GM19025 (cell line): ENCODE data around the gene OR52K2.
"Not testable (repeated sequence)": the region's sequence is repeated elsewhere in the genome, so short reads cannot be mapped to it uniquely, and the experiment has no call there.

Source experiments
- ATAC-seq: cut with Tn5 transposase; IDR thresholded peaks from one replicate; pipeline ENCODE4 v1.9.1; 2021; ENCODE audit warnings: mild to moderate bottlenecking, low read depth, moderate library complexity; ENCODE audit not compliant: unreplicated experiment

Gene OR52K2

DNA sequence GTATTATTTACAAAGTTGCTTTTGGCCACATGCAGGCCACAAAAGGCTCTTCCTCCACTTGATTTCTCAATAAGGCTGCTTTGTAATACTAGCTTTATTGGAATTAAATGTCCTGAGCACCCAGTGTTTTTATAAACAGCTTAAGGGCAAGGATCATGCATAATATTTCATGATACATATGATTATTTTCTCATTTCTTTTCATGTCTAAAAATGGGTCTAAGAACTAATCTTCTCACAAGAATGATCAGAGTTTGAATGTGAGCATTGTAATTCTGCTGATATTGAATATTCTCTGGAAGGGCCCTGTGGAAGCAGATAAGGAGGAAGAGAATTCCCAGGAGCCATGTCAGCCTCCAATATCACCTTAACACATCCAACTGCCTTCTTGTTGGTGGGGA is at the start of gene OR52K2:
Gene OR52K2, plus strand, starts transcription at position 301 of the 400 bp plus-strand sequence. Its CDS starts 45 bp downstream, at position 346.
- ATAC-seq = no peak

DNA sequence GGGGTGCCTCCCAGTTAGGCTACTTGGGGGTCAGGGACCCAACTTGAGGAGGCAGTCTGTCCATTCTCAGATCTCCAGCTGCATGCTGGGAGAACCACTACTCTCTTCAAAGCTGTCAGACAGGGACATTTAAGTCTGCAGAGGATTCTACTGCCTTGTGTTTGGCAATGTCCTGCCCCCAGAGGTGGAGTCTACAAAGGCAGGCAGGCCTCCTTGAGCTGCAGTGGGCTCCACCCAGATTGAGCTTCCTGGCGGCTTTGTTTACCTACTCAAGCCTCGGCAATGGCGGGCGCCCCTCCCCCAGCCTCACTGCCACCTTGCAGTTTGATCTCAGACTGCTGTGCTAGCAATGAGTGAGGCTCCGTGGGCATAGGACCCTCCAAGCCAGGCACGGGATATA is 42.9 kb upstream of the OR52K2 start:
- ATAC-seq = not testable (repeated sequence)

DNA sequence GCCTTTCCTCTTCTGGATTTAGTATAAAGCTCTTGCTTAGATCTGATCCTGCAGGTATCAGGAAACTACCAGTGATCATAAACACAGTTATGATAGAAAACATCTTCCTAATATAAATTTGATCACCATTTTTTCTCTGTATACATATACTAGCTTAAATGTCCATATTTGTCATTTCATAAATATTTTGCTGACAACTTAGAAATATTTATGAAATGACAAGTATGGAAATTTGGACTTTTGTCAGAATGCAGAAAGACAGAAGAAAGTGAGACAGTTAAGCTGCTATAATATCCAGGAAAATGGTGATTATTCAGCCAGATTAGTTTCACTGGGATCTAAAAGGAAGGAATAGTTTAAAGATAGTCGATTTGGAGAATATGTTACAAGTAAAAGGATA is 32.8 kb upstream of the OR52K2 start:
- ATAC-seq = no peak

DNA sequence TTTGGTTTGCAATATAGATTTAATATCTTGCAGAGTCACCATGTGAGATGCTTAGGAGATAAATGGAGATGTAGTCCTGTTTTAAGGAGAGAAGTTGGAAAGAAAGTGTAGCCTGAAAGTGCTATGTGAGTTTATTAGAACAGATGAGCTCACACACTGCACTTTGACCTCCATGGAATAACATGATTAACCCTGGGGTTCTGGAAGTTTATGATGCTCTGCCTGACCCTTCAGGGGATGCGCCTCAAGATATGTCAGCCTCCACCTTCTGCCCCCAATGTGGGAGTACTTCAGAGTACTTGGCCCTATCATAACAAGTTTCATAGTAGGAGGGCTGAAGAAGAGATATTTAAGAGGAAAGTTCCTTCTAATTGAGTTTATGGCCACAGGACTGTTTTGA is 32.3 kb upstream of the OR52K2 start:
- ATAC-seq = no peak

DNA sequence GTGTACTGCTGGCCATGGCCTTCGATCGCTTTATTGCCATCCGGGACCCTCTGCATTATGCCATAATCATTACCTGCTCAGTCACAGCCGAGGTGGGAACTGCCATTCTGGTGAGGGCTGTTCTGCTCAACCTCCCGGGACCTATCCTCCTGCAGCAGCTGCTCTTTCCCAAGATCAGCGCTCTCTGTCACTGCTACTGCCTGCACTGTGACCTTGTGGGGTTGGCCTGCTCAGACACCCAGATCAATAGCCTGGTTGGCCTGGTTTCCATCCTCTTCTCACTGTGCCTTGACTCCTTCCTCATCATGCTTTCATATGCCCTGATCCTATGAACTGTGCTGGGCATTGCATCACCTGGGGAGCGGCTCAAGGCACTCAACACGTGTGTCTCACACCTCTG is 30.7 kb upstream of the OR52K2 start:
- no peak for ATAC-seq

DNA sequence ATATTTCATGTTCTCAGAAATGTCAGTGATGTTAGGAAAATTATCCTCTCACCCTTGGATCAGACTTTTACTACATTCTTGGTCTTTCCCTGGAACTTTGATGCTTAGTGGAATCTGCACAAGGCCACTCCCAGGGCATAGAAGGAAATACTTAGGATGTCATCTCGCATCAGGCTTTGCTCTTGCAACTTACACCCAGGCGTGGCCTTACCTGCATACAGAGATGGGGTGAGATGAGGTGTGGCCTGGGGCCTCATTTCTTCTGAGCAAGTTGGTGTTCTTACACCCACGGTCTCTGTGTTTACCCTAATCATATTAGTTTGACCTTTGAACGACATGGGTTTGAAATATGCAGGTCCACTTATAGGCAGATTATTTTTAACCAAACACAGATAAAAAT is 19.0 kb upstream of the OR52K2 start:
- ATAC-seq = no peak

DNA sequence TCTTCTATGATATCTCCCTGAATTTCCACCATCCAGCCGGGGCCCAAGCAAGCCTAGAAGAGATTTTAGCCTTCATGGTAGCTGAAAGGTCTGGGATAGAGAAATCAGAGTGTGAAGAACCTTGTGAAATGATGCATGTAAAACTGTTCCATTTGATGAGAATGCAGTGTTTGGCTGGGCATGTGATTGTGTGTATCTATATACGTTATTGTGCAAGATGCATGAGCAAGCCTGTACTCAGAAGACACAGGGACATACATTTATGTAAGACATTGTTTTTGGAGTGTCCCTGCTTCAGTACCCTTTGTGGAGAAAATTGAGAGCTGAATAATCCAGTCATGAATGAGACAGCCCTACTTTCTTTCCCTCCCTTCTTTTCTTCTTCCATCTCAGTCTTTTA is 15.2 kb upstream of the OR52K2 start:
- no peak for ATAC-seq

DNA sequence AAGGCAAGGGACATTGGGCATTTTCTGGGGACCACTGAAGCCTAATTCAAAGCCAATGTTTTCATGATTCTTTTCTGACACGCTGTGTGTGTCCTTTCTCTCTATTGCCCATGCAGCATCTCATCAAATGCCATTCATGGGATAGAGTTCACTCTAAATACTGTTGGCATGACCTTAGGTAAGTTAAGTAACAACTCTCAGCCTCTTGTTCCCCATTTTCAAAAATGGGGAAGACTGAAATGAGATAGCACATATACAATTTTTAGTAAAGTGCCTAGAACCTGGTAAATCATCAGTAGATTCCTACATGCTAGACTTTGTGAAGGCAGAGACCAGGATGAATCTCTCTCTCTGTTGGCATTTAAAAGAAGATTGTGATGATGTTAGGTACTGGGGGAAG is 12.7 kb upstream of the OR52K2 start:
- no peak for ATAC-seq

DNA sequence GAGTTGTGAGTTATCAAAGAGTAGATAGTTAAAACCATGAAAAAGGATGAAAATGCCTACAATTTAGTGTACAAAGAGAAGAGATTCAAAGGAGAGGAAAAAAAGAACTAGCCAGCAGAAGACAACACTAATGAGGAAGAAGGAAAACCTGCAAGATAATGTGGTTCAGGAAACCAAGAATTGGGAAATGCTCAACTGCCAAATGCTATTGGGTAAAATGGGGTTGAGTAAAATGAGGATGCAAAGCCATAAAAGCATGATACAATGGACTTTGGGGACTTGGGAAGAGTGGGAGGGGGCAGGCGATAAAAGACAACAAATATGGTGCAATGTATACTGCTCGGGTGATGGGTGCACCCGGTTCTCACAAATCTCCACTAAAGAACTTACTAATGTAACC is 7.6 kb upstream of the OR52K2 start:
- ATAC-seq = no peak

DNA sequence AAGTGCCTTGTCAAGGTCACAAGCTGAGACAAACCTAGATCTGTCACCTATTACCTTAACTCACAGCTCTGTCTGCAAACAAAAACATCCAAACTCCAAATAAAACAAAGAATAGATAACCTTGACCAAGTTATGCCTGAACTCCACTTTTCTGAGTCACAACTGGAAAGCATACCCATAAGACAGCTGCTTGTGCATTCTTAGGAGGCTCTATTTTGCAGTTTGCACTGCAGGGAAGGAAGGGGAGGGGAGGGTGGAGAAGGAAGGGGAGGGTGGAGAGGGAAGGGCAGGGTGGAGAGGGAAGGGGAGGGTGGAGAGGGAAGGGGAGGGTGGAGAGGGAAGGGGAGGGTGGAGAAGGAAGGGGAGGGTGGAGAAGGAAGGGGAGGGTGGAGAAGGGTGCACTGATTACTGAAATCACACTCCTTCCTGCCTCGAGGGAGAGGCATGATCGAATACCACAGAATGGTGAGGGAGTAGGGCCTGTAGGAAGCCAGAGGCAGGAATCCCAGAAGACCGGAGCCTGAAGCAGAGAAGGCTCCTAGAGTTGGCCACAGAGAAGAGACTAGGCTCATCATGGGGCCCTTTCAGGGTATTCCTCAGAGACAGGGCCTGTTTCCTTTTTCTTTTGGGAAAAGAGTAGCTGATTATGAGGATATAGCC is 5.7 kb upstream of the OR52K2 start:
- no peak for ATAC-seq

DNA sequence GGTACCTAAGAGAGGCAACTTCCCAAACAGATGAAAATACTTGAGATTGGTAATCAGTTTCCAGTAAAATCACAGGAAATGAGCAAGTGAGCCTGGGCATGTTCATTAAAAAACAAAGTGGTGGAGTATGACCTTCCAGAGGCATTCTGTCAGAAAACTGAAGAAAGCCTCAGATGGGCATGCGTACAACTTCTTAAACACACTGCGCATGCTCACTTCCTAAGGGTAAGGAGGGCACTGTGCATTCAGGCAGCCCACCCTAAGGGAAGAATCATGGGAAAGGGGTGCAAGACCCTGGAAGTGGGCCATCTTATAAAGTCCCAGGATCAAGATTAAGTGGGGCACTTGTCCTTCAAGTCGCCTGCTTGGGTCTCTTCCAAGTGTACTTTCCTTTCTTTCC is 4.0 kb downstream of the OR52K2 start:
- no peak for ATAC-seq

DNA sequence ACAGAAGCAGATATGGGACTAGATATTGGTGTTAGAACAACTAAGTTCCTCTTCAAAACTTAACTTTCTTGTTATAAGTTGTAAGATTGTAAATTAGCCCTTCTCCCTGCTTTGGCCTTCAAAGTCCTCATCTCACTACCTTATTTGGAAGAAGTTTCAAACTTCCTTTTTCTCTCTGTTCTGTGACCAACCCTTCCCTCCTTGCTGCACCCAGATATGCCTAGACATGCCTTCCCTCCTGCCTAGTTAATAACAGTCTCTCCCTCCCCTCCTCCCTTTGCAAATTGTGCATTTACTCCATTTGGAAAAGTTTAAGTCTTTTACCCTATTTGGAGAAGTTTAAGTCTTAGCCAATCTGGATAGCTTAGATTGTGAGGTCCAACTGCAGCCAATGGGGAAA is 4.9 kb downstream of the OR52K2 start:
- ATAC-seq = no peak

DNA sequence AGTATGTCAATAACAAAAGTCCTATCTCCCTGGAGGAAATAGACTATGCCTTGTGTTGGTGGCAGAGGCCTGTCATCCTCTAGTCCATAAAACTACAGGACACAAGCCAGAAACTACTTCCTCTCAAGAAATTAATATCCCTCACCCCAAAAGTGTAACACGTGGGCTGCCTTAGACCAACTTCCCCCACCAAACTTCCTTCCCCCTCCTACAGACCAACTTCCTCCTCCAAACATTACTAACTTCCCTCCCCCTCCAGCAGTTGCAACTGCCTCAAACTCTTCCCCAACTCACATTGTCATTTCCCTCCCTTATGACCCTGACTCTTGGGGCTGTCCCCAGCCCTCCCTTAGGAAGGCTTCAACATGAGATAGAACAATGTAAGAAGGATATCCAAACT is 6.3 kb downstream of the OR52K2 start:
- no peak for ATAC-seq

DNA sequence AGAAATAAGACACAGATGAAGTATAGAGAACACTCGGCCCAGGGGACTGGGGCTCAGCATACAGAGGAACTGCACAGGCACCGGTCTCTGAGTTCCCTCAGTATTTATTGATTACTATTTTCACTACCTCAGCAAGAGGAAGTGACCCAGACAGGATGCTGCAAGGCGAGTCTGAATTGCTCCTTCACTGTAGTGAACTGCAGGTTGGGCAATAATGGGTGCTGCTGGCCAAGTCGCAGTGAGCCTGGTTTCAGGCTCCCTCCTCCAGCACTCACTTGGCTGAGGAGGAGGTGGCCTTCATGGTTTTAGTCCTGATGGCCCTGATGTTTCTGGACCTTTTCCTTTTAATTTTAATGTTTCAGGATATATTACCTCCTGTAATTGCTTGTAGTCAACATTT is 10.4 kb downstream of the OR52K2 start:
- no peak for ATAC-seq

DNA sequence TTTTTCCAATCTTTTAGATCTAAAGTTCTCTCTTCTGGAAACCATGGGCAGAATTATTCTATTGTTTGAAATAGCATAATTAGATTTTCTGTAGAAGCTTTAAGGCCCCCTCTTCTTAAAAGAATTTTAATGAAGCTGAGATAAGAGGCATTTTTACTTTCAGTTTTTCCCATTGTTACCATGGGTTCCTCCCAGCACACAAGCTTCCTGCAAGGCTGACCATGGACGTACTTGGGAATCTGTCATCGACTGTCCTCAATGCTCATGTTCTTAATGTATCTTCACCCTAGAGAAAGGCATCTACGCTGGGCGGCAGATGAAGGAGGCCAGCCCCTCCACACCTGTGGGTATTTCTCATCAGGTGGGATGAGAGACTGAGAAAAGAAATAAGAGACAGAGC is 11.1 kb downstream of the OR52K2 start:
- ATAC-seq = no peak

DNA sequence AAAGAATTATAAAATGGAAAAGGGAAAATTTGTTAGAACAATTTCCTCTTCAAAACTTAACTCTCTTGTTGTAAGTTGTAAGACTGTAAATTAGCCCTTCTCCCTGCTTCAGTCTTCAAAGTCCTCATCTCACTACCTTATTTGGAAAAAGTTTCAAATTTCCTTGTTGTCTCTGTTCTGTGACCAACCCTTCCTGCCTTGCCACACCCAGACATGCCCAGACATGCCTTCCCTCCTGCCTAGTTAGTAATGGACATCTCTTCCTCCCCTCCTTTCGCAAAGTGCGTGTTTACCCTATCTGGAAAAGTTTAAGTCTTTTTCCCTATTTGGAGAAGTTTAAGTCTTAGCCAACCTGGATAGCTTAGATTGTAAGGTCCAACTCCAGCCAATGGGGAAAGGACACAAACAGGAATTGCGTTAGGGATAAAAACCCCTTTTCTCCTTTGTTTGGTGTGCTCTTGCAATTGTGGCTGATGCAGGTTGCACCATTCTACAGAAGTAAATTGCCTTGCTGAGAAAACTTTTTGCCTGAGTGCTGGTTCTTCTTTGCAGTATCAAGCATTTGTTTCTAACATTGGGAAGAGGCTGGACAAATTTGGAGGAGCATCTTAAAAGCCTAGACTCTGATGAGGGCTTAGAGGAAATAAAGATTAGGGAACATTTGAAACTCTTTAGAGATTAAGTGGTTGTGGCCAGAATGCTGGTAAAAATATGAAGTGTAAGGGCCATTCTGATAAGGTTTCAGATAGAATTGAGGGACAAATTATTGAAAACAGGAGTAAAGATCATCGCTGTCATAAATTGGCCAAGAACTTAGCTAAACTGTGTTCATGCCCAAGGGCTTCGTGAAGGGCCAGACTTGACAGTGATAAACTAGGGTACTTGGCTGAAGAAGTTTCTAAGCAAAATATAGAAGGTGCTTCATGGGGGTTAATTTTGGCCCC is 15.4 kb downstream of the OR52K2 start:
- ATAC-seq = no peak

DNA sequence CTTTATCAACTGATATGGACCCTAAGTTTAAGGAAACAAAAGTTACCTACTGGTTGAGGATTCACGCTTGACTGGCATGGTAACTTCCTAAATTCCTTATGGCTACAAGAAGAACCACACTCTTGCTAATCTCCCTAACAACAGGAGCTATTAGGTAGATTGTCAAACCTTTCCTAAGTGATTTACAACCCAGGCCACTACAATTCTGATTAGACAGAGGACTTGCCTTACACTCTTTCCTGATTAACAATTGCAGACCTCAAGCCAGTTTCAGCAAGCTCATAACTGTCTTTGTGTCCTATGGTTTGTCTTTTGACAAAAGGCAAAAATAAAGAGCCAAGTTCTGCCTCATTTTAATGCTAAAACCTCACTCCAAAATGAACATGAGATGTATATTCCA is 16.3 kb downstream of the OR52K2 start:
- no peak for ATAC-seq

DNA sequence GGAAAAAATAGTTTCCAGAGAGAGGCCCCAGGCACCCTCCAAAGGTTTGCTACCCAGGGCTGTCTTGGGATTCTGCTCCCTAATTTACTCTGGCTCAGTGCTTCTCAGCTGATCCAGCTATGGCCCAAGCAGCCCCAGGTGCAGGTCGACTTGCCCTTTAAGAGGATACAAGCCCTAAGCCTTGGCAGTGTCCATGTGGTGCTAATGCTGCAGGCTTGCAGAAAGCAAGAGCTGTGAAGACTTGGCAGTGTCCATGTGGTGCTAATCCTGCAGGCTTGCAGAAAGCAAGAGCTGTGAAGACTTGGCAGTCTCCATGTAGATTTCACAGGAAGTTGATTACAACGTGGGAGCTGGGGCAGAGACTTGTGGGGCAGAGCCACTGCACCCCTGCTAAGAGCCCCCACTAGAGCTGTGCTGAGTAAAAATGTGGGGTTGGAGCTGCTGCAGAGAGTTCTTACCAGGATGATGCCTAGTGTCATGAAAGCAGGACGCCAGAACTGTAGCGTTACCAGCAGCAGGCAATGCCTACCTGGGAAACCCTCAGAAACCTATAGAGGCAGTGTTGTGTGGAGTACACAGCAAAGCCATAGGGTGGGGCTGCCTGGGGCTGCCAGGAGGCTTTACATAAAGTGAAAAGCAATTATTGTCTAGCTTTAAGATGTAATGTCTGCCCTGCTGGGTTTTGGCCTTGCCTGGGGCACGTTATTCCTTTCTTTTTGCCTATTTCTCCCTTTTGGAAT is 17.2 kb downstream of the OR52K2 start:
- no peak for ATAC-seq

DNA sequence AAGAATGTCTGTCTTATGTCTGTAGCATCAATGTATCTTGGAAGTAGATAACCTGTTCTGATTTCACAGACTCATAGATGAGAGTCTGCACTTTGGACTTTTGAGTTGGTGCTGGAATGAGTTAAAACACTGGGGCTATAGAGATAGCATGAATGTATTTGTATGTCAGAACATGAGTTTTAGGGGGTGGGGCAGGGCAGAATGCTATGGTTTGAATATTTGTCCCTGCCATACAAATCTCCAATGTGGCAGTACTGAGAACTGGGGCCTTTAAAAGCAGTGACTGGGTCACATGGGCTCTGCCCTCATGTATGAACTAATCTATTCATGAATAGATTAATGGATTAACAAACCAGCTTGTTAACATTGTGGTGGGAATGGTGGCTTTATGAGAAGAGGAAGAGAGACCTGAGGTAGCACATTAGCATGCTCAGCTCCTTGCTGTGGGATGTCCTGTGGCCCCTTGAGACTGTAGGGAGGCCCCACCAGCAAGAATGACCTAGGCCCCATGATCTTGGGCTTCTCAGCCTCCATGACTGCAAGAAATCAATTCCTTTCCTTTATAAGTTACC is 17.9 kb downstream of the OR52K2 start:
- no peak for ATAC-seq

DNA sequence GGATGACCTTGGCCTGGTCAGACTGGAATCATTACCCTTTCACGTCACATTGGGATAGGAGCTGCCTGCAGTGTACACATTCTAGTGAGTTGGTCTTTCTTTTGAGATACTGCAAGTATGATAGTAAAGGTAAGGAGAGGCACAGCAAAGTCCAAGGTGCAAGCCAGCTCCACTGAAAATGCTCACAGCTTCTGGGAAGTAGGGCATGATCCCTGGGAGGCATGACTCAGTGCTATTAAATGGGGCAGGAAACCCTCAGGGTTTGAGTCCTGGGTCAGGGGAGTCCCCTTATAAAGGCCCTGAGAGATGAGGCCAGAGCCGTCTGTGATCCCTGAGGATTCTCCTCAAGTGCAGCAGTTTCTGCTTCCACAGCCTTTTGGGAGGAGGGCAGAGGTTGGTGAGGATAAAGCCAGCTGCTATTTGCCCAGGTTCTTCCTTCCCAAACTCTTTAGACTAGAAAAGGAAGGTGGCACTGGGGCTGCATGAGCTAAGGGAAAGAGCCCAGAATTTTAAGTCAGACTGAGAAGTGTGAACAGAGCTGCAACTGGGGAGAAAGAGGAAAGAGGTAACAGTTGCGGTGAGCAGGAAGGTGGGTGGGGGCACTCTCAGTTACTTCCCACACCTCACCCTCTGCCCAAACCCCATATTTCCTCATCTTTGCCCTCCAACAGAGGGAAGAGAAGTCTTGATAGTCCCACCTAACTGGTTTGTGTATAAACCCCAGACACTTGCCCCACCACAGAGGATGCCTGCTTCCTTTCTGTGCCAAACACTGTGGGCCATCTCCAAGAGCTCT is 18.9 kb downstream of the OR52K2 start:
- no peak for ATAC-seq
